NCI-H345 treated with DMSO at 0.1 percent for 48 hours (cell line): ENCODE results near the gene TCF12.

ENCODE experiments used
- DNase-seq: peaks from one replicate; lab custom pipeline; 2025; ENCODE audit not compliant: unreplicated experiment; lab: John Stamatoyannopoulos, UW

The TCF12 gene

GRCh38 chr15:57312318-57313133, 394.1 kb downstream of the TCF12 start:
- DNase-seq: no peak

GRCh38 chr15:57313134-57313483, 394.7 kb downstream of the TCF12 start:
- no peak for DNase-seq

GRCh38 chr15:57314221-57314620, 395.8 kb downstream of the TCF12 start:
- DNase-seq: no peak

GRCh38 chr15:57316451-57316850, 398.0 kb downstream of the TCF12 start:
- no peak for DNase-seq

GRCh38 chr15:57319226-57319918, 400.9 kb downstream of the TCF12 start:
- DNase-seq: peak; percentile 61

GRCh38 chr15:57319919-57320560, 401.6 kb downstream of the TCF12 start:
- peak; percentile 31 for DNase-seq

- no peak for DNase-seq
Observed at GRCh38 chr15:57320631-57321220, 402.3 kb downstream of the TCF12 start.

- no peak for DNase-seq
Observed at GRCh38 chr15:57321485-57321884, 403.0 kb downstream of the TCF12 start.

GRCh38 chr15:57321973-57322601, 403.6 kb downstream of the TCF12 start:
- DNase-seq: peak; percentile 59

GRCh38 chr15:57322602-57323250, 404.3 kb downstream of the TCF12 start:
- no peak for DNase-seq

- no peak for DNase-seq
Observed at GRCh38 chr15:57323299-57323805, 404.9 kb downstream of the TCF12 start.

- DNase-seq: peak; percentile 29
Observed at GRCh38 chr15:57323806-57324589, 405.6 kb downstream of the TCF12 start.

GRCh38 chr15:57324590-57324890, 406.1 kb downstream of the TCF12 start:
- no peak for DNase-seq

GRCh38 chr15:57324944-57325679, 406.7 kb downstream of the TCF12 start:
- DNase-seq: no peak

GRCh38 chr15:57326196-57326595, 407.8 kb downstream of the TCF12 start:
- DNase-seq: no peak

GRCh38 chr15:57327985-57328471, 409.6 kb downstream of the TCF12 start:
- DNase-seq: no peak

GRCh38 chr15:57328479-57328878, 410.0 kb downstream of the TCF12 start:
- no peak for DNase-seq

- DNase-seq: no peak
Observed at GRCh38 chr15:57328897-57329296, 410.5 kb downstream of the TCF12 start.
